CD4-positive, alpha-beta T cell treated with Interleukin-21 for 1 hour (primary cell): Measurements from ENCODE around the gene CBY3.
"Not testable (repeated sequence)": the region's sequence is repeated elsewhere in the genome, so short reads cannot be mapped to it uniquely, and the experiment has no call there.

Experiments used
- DNase-seq: peaks from one replicate; pipeline ENCODE4 v3.0.0-alpha.2; 2020

Gene CBY3

DNA sequence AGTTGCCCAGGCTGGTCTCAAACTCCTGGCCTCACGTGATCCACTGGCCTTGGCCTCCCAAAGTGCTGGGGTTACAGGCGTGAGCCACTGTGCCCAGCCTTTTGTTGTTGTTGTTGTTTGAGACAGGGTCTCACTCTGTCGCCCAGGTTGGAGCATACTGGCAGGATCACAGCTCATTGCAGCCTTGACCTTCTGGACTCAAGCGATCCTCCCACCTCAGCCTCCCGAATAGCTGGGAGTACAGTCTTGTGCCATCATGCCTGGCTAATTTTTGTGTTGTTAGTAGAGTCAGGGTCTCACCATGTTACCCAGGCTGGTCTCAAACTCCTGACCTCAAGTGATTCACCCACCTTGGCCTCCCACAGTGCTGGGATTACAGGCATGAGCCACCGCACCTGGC lies 19.2 kb downstream of the CBY3 start:
- DNase-seq = not testable (repeated sequence)

DNA sequence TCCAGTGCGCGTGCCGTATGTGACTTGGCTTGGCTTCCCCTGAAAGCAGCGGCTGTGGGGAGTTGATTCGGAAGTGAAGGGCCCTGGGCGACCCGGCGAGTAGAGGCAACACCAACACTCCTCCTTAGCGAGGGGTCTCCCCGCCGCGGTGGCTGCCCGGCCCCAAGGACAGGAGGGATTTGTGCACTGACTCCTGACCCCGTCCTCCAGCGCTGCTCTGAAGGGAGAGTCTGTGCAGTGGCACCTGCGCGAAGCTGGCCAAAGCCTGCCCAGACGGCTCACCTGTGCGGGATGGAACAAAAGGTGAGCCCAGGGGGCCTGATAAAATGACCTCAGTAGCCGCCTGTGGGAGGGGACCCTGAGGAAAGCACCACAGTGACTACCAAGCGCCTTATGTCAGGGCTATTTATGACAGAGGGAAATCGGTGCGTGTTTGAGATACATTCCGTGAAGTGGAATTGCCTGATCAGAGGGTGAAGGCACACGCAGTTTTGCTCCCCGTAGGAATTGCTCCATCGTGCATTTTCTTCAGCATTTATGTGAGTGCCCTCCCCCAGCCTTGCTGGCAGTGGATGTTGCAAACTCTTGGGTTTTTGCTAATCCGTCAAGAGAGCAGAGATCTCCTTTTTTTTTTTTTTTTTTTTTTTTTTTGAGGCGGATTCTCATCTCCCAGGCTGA lies 22.5 kb downstream of the CBY3 start:
- not testable (repeated sequence) for DNase-seq

DNA sequence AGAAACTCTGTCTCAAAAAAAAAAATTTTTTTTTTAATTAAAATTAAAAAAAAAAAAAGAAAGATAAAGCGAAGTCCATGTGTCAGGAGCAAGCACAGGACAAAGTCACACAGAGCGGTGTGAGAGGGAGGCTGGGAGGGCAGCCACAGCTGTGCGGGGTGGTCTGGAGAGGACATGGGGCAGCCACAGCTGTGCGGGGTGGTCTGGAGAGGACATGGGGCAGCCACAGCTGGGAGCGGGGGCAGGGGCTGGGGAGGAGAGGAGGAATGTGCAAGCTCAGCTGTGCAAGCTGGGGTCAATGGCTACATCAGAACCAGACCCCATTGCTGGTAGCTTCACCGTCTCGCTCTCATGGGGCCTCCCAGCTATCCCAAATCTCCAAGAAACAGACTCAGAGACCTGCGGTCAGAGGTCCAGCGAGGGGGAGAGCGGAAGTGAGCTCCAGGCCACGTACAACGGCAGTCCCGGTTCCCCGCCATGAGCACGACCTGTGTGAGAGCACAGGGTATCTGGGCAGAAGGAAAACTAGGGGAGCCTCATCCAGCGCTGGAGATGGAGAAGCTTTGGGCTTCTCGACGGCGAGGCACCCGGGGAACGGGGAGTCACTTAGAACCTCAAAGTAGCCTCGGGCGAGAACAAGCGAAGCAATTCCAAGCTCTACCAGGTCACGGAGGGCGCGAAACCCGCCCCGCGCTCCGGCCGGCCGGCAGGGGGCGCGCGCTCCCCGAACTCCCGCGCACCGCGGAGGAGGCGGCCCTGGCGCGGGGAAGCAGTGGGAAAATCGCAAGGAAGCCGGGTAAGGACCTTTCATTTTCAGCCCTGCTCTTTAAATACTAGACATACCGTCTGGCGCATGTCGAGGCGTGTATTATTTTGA lies 23.3 kb downstream of the CBY3 start:
- DNase-seq = not testable (repeated sequence)

DNA sequence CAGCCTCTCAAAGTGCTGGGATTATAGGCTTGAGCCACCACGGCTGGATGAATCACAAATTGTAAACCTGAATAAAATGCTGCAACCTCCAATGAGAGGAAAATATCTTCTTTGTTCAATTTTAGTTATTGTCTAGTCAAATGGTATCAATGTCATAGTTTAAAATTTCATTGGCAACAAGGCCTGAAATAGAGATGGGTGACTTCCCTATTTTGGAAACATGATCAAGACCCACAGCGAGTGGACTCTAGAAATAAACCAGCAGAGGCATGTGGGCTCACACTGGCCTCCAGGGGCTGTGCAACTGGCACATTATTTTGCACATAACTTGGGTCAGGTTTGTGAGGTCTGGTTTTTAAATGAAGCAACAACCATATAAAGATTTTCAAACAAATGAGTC lies 27.7 kb downstream of the CBY3 start:
- DNase-seq = not testable (repeated sequence)

DNA sequence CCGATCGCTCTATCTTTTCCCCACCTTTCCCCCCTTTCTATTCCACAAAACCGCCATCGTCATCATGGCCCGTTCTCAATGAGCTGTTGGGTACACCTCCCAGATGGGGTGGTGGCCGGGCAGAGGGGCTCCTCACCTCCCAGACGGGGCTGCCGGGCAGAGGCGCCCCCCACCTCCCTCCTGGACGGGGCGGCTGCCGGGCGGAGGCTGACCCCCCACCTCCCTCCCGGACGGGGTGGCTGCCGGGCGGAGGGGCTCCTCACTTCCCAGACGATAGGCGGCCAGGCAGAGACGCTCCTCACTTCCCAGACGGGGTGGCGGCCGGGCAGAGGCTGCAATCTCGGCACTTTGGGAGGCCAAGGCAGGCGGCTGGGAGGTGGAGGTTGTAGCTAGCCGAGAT lies 30.6 kb downstream of the CBY3 start:
- DNase-seq = not testable (repeated sequence)

DNA sequence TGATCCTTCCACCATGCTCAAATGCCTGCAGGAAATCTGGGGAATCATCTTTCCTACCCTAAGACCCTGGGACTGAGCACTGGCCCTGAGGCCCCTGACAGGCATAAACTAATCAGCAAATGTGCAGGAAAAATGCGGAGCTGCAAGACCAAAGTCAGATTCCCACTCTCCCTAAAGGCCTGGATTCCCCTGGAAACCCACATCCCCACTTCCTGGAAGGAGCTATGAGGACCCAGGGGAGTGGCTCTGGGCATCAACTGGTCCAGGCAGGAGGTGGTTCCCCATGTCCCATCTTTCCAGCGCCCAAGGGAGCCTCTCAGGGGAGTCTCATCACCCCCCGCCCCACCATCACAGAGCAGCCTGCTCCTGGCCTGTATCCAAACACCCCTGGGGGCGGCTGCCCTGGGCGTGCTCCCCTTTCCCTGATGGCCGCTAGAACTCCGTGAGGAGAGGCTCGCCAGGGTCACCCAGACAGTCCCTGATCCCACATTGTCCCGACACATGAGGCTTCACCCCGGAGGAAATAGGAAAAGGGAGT lies 31.6 kb downstream of the CBY3 start:
- not testable (repeated sequence) for DNase-seq

DNA sequence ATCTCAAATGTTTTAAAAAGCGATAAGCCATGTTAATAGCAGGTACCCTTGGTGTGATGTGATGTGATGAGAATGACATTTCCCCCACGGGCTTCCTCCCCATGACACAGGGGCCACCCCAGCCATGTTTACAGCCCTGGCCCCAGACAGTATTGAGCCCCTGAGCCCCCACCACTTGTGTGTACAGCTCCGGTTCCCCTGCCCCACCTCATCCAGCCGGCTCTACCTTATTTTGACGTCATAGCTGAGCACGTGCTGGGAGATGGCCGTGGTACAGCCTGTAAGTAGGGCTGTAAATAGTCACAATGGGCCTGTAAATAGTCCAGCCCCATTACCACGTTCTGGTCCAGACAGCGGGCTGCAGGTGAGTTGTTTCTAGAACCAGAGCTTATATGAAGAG lies 32.4 kb downstream of the CBY3 start:
- DNase-seq = no peak

DNA sequence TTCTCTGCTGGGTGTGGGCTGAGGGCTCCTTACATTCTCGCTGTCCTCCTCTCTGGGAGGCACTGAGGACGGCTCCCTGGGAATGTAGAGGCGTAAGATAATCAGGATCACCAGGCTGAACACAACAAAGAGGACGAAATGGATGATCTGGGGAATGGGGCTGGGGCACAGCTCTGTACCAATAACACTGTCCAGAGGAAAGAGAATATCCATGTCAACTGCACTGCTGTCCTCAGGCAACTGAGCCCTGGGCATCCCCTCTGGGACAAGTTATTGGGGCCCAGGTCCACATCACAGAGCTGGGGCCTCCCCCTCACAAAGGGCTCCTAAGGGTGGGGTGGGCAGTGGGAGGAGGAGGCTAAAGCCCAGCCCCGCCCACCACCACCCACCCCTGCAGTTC lies 36.1 kb downstream of the CBY3 start:
- not testable (repeated sequence) for DNase-seq

DNA sequence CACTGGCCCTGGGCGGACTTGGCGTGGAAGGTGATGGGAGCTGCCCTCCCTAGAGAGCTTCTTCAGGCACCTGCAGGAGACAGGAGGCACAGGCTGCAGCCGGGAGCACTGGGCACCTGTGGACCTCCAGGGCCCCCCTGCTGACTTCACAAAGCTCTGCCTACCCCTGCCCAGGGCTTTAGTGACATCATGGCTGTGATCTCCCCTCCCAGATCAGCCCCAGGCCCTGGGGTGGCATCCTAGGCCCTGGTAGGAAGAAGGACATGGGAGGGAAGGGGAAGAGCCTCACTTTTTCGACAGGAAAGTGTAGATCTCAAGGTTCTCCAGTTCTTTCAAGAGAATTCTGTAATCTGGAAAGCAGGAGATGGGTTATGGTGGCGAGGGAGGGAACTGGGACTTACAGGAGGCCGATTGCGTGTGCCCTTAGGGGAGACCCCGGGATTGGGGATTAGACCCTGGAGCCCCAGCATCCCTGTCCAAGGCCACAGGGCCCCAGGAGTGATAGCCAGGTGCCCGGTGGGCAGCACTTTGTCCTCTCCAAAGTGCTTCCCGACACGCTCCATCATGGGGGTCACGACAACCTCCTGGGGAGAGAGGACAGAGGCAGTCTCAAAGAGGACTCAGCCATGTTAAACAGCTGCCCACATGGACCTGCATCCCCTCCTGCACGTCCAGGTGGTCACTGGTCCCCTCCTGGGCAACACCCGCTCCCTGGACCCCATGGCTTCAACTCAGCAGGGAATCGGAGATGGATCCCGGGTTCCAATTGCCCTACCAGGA lies 37.5 kb downstream of the CBY3 start:
- DNase-seq = not testable (repeated sequence)

DNA sequence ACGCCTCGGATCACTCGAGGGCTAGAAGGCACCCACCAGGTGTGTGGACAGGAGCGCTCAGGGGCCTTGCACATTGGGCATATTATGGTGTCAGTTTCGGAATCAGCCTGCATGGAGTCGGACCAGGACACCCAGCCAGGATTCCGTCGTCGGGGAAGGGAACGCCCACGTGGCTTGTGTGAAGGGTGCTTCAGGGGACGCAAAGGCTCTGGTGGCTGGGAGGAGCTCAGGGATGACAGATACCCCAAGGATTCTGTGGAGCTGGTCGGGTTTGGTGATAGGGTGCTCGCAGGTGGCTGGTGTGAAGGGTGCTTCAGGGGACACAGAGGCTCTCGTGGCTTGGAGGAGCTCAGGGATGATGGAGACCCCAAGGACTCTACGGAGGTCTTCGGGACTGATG lies 38.2 kb downstream of the CBY3 start:
- not testable (repeated sequence) for DNase-seq

DNA sequence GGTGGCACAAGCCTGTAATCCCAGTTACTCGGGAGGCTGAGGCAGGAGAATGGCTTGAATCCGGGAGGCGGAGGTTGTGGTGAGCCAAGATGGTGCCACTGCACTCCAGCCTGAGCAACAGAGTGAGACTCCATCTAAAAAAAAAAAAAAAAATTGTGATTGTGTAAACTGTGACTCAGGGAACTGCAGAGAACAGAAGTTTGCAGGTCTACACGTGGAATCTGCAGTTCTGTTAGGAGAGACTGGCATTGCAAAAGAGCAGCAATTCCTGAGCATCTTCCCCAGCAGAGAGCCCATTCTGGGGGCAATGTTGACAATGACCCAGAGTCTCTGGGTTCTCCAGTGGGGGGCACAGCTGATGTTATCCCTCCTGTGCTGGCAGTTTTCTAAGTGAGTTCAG lies 39.1 kb downstream of the CBY3 start:
- DNase-seq = not testable (repeated sequence)

DNA sequence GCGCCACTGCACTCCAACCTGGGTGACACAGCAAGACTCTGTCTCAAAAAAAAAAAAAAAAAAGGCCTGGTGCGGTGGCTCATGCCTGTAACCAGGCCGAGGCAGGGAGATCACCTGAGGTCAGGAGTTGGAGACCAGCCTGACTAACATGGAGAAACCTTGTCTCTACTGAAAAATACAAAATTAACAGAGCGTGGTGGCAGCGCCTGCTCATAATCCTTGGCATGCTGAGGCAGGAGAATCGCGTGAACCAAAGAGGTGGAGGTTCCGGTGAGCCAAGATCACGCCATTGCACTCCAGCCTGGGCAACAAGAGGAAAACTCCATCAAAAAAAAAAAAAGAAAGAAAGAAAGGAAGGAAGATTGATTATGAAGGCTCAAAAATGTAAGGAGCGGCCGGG lies 41.5 kb downstream of the CBY3 start:
- not testable (repeated sequence) for DNase-seq

DNA sequence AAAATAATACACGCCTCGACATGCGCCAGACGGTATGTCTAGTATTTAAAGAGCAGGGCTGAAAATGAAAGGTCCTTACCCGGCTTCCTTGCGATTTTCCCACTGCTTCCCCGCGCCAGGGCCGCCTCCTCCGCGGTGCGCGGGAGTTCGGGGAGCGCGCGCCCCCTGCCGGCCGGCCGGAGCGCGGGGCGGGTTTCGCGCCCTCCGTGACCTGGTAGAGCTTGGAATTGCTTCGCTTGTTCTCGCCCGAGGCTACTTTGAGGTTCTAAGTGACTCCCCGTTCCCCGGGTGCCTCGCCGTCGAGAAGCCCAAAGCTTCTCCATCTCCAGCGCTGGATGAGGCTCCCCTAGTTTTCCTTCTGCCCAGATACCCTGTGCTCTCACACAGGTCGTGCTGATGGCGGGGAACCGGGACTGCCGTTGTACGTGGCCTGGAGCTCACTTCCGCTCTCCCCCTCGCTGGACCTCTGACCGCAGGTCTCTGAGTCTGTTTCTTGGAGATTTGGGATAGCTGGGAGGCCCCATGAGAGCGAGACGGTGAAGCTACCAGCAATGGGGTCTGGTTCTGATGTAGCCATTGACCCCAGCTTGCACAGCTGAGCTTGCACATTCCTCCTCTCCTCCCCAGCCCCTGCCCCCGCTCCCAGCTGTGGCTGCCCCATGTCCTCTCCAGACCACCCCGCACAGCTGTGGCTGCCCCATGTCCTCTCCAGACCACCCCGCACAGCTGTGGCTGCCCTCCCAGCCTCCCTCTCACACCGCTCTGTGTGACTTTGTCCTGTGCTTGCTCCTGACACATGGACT lies 46.3 kb downstream of the CBY3 start:
- not testable (repeated sequence) for DNase-seq

DNA sequence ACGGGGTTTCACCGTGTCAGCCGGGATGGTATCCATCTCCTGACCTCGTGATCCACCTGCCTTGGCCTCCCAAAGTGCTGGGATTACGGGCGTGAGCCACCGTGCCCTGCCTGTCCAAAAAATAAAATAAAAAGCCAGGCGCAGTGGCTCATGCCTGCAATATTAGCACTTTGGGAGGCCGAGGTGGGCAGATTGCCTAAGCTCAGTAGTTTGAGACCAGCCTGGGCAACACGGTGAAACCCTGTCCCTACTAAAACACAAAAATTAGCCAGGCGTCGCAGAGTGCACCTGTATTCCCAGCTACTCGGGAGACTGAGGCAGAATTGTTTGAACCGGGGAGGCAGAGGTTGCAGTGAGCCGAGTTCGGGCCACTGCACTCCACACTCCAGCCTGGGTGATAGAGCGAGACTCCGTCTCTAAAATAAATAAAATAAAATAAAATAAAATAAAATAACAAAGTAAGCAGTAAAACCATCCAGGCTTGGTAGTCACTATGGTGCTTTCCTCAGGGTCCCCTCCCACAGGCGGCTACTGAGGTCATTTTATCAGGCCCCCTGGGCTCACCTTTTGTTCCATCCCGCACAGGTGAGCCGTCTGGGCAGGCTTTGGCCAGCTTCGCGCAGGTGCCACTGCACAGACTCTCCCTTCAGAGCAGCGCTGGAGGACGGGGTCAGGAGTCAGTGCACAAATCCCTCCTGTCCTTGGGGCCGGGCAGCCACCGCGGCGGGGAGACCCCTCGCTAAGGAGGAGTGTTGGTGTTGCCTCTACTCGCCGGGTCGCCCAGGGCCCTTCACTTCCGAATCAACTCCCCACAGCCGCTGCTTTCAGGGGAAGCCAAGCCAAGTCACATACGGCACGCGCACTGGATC lies 47.1 kb downstream of the CBY3 start:
- DNase-seq = not testable (repeated sequence)
